ENCODE measurements around the gene ZC3H12A.

ZC3H12A gene

DNA sequence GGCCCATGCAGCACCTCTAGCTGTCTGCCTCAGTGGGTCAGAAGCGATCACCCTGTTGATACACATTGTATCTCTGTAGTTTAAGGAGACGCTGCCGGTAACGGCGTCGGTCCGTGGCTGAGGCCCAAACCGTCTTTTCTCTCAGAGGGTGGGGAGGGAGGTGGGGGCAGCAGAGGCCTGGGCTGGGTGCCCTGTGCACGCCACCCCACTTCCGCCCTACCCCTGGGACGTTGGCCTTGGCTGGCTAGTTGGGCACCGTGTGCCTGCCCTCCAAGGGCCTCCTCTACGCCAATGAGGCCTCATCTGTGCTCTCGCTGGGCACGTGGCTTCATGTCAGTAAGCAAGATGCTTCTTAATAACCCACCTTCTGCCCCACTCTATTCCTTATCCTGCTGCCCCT is 9.4 kb downstream of the ZC3H12A start:
- no peaks in the 10 kb centered on the region for H3K27me3 ChIP-seq (ENCODE audit: control insufficient read depth, insufficient read depth, low read length, poor library complexity, severe bottlenecking)
- 94 to 97% methylated on average over 15 of the region's 15 CpGs for WGBS, 2 experiments
- H3K9me3 ChIP-seq (ENCODE audit: control insufficient read depth, low read length) = no peaks in the 10 kb centered on the region
- H3K36me3 ChIP-seq (ENCODE audit: control insufficient read depth, insufficient read depth, low read length) = no peaks in the 10 kb centered on the region
- H3K27ac ChIP-seq (ENCODE audit: insufficient read depth, low read depth, low read length, poor library complexity, severe bottlenecking) = no peak overlapping the region
- H3K4me3 ChIP-seq (ENCODE audit: insufficient read depth, low read depth, low read length) = no peak overlapping the region
- H3K4me1 ChIP-seq (ENCODE audit: control insufficient read depth, insufficient read depth, low read length) = no peaks in the 10 kb centered on the region

DNA sequence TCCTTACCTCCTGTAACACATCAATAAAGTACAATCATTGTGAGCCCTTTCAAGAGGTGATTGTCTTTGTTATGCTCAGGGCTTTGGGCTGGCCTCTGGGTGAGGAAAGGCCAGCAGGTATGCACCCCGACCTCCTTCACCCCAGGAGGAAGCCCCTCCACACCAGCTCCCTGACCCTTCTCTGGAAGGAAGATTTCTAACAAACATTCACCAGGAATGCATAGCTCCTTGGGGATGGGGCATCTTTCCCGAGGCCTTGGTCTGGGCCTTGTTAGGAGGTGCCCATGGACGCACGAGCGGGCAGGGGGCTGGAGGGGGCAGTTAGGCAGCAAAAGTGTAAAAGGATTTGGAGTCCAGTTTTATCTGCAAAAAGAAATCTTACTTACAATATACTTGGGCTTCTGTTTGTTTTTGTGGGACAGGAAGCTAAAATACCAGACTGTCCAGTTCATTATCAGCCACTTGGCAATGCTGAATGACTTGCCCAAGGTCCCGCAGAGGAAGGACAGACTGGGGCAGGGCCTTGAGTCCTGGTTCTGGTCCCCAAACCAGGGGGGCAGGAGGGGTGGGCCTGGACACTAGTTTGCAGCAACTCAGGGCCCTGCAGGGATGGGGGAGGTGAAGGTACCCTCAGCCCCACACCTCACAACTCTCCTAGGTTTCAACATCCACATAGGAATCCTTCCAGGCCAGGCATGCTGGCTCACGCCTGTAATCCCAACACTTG is 10.1 kb downstream of the ZC3H12A start:
- Histone ChIP-seq H3K4me3 (ENCODE audit: insufficient read depth, low read depth, low read length) (no peak overlapping the region), H3K4me1 (ENCODE audit: control insufficient read depth, insufficient read depth, low read length) (no peaks in the 10 kb centered on the region), H3K9me3 (ENCODE audit: control insufficient read depth, low read length) (no peaks in the 10 kb centered on the region), H3K36me3 (ENCODE audit: control insufficient read depth, insufficient read depth, low read length) (no peaks in the 10 kb centered on the region), H3K27me3 (ENCODE audit: control insufficient read depth, insufficient read depth, low read length, poor library complexity, severe bottlenecking) (no peaks in the 10 kb centered on the region), H3K27ac (ENCODE audit: insufficient read depth, low read depth, low read length, poor library complexity, severe bottlenecking) (no peak overlapping the region)
- 94% methylated on average over 6 to 7 of the region's 7 CpGs for WGBS, 2 experiments

DNA sequence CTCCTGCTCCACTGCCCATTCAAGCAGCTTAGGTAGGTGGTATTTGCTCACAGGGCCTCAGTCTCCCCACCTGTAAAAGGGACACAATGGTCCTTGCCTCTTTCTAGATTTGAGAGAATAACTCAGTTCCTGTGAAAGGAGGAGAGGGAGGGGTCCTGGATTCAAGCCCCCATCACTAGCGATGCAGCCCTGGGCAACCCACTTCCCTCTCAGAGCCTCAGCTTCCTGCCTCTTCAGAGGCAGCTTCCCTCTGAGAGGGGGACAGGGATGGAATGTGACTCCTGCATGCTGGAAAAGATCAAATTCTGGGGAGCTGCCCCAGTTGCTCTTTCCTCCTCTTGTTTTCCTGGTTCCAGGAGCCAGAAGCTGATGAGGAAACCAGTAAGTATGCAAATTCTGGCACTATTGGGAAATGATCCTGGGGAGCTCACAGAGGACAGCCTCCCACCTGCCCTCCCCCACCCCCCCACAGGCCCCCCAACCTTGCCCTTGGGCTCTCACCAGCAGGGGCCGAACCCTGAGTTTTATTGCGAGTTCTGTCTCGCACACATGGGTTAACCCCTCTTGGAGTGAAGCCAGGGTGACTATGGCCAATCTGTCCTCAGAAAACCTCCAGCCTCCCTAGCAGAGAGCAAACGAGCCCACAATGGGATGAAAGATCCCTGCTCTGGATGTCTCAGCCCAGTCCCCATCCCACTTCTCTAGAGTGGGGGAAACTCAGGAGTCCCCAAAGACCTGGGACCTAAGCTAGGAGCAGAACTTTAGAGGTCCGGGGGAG is 11.7 kb downstream of the ZC3H12A start:
- Histone ChIP-seq H3K4me3 (ENCODE audit: insufficient read depth, low read depth, low read length) (no peak overlapping the region), H3K36me3 (ENCODE audit: control insufficient read depth, insufficient read depth, low read length) (peaks cover 6% of the 10 kb centered on the region), H3K9me3 (ENCODE audit: control insufficient read depth, low read length) (no peaks in the 10 kb centered on the region), H3K4me1 (ENCODE audit: control insufficient read depth, insufficient read depth, low read length) (no peaks in the 10 kb centered on the region), H3K27ac (ENCODE audit: insufficient read depth, low read depth, low read length, poor library complexity, severe bottlenecking) (no peak overlapping the region), H3K27me3 (ENCODE audit: control insufficient read depth, insufficient read depth, low read length, poor library complexity, severe bottlenecking) (no peaks in the 10 kb centered on the region)
- WGBS, 2 experiments = 86 to 89% methylated on average over 6 of the region's 6 CpGs

DNA sequence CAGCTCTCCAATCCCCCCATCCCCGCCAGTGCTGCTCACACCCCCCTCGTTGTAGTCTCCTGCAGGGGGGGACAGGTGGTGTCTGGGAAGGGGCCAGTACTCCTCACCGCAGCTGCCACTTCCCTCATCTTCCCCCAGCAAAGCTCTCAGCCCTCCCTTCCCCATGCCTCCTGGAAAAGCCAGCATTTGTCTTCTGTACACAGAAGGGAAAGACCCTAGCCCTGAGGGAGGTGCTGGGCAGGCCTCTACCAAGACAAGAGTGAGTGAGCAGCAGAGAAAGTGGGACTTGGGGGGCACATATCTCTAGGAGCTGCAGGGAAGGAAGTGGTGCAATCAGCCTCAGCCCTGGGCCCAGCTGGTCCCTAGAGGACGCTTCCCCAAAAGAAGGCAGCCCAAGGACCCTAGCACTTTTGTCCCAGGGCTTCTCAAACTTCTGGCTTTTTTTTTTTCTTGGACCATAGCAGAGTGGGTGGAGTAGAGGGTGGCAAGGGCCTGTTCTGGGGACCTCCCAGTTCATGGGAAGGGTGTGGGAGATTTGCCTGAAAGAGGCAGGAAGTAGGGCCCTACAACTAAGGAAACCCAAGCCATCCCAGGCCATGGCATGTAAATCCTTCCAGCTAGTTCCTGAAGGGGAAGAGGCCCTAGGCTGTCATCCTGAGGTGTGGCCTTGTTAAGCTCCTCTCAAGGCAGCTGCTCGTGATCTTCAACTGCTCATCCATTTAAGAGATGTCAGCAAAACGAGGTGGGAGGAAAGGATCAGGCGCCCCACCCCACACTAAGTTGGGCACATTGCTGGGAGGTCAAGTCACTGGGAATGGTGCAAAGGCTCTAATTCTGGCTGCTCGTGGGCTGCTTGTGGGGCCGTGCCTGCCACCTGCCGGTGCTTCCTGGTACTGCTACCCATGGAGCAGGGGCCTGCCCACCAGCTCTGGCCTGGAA is 12.6 kb downstream of the ZC3H12A start:
- Histone ChIP-seq H3K4me1 (ENCODE audit: control insufficient read depth, insufficient read depth, low read length) (no peaks in the 10 kb centered on the region), H3K36me3 (ENCODE audit: control insufficient read depth, insufficient read depth, low read length) (peaks cover 9% of the 10 kb centered on the region), H3K4me3 (ENCODE audit: insufficient read depth, low read depth, low read length) (no peak overlapping the region), H3K9me3 (ENCODE audit: control insufficient read depth, low read length) (no peaks in the 10 kb centered on the region), H3K27ac (ENCODE audit: insufficient read depth, low read depth, low read length, poor library complexity, severe bottlenecking) (no peak overlapping the region), H3K27me3 (ENCODE audit: control insufficient read depth, insufficient read depth, low read length, poor library complexity, severe bottlenecking) (no peaks in the 10 kb centered on the region)
- WGBS, 2 experiments = 26 to 34% methylated on average over 8 to 10 of the region's 10 CpGs

DNA sequence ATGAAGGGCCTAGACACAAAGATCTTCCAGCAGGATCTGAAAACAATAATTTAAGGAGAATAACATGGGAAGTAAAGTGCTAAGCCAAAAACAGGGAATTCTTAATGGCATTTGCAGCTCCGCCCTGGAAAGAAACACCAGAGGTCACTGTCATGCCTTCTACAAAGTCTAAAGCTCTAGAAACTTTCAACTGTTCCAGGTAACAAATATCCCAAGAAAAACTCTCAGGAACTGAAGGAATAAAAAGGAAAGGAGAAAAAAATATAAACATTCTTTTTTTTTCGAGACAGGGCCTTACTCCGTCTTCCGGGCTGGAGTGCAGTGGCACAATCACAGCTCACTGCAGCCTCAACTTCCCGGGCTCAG is 13.2 kb downstream of the ZC3H12A start:
- no peaks in the 10 kb centered on the region for H3K4me1 ChIP-seq (ENCODE audit: control insufficient read depth, insufficient read depth, low read length)
- no peaks in the 10 kb centered on the region for H3K27me3 ChIP-seq (ENCODE audit: control insufficient read depth, insufficient read depth, low read length, poor library complexity, severe bottlenecking)
- H3K9me3 ChIP-seq (ENCODE audit: control insufficient read depth, low read length) = no peaks in the 10 kb centered on the region
- H3K4me3 ChIP-seq (ENCODE audit: insufficient read depth, low read depth, low read length) = no peak overlapping the region
- peaks cover 14% of the 10 kb centered on the region for H3K36me3 ChIP-seq (ENCODE audit: control insufficient read depth, insufficient read depth, low read length)
- H3K27ac ChIP-seq (ENCODE audit: insufficient read depth, low read depth, low read length, poor library complexity, severe bottlenecking) = no peak overlapping the region
- WGBS, 2 experiments = 85 to 90% methylated on average over 5 of the region's 5 CpGs

DNA sequence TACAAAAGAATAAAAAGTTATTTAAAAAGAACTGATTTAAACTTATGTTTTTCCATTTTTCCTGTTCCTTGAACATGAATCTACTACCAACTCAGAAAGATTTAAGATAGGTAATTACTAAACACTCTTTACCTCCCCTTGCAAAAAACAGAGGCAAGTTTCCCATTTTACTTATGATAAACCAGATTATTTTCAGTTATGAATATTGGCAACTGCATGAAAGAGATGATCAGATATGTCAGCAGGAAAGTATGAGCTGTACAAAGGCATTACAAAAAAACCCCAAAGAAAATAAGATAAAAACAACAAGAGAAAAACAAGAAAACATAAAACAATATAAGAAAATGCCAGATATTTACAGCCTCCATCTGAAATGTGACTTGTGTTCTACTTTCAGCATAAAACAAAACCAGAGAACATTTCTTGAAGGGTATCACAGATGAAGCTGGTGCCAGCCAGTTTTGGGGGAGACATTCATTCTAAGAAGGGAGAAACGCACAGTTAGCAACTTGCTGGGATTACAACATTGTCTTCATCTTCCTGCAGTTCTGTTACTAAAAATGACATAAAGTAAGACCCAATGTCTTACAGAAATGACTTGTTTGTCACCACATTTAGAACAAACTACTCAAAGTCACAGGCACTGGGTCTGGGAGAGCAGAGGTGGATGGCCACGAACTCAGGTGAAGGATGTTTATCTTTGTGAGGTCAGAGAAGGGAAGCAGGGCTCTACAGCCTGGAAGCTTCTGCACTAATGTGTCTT is 19.1 kb downstream of the ZC3H12A start:
- H3K9me3 ChIP-seq (ENCODE audit: control insufficient read depth, low read length) = no peaks in the 10 kb centered on the region
- 92 to 98% methylated on average over 2 of the region's 2 CpGs for WGBS, 2 experiments
- peaks cover 21% of the 10 kb centered on the region for H3K36me3 ChIP-seq (ENCODE audit: control insufficient read depth, insufficient read depth, low read length)
- H3K4me3 ChIP-seq (ENCODE audit: insufficient read depth, low read depth, low read length) = no peak overlapping the region
- H3K27me3 ChIP-seq (ENCODE audit: control insufficient read depth, insufficient read depth, low read length, poor library complexity, severe bottlenecking) = no peaks in the 10 kb centered on the region
- no peaks in the 10 kb centered on the region for H3K4me1 ChIP-seq (ENCODE audit: control insufficient read depth, insufficient read depth, low read length)
- no peak overlapping the region for H3K27ac ChIP-seq (ENCODE audit: insufficient read depth, low read depth, low read length, poor library complexity, severe bottlenecking)

DNA sequence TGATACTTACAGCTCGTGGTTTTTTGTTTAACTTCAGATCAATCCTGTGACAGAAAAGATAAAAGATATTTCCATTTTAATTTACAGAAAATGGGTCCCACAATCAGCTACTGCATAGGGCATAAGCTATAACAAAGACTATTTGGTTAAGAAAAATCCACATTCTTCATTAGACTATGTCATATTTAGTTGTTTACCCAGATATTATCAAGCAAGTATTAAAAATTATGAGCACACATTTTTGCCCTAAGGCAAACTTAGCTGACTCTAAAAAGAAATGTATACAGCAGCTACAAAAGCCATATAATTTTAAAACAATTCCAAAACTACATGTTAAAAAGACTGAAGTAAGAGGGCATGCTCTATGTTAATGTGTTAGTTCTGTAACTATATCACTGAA is 21.5 kb downstream of the ZC3H12A start:
- no peaks in the 10 kb centered on the region for H3K4me1 ChIP-seq (ENCODE audit: control insufficient read depth, insufficient read depth, low read length)
- H3K9me3 ChIP-seq (ENCODE audit: control insufficient read depth, low read length) = no peaks in the 10 kb centered on the region
- WGBS, 2 experiments = 94 to 100% methylated on average over 1 of the region's 1 CpG
- H3K36me3 ChIP-seq (ENCODE audit: control insufficient read depth, insufficient read depth, low read length) = peaks cover 20% of the 10 kb centered on the region
- H3K27ac ChIP-seq (ENCODE audit: insufficient read depth, low read depth, low read length, poor library complexity, severe bottlenecking) = no peak overlapping the region
- no peak overlapping the region for H3K4me3 ChIP-seq (ENCODE audit: insufficient read depth, low read depth, low read length)
- H3K27me3 ChIP-seq (ENCODE audit: control insufficient read depth, insufficient read depth, low read length, poor library complexity, severe bottlenecking) = no peaks in the 10 kb centered on the region

DNA sequence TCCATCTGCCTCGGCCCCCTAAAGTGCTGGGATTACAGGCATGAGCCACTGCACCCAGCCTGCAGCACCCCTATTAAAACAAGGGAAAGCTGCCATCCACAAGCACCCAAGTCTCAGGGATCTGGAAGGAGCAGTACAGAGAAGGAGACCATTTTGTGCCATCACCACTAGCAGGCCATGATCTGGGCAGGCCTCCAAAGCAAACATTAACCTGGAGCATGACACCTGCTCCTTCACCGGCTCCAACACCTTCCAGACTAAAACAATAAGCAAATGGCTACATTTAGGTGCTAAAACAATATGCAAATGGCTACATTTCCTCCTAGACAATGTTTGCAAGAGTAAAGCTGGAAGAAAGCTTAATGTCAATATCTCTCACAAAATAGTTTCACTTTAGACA is 23.5 kb downstream of the ZC3H12A start:
- H3K4me1 ChIP-seq (ENCODE audit: control insufficient read depth, insufficient read depth, low read length) = no peaks in the 10 kb centered on the region
- 93% methylated on average over 2 of the region's 2 CpGs for WGBS, 2 experiments
- peaks cover 9% of the 10 kb centered on the region for H3K36me3 ChIP-seq (ENCODE audit: control insufficient read depth, insufficient read depth, low read length)
- no peaks in the 10 kb centered on the region for H3K27me3 ChIP-seq (ENCODE audit: control insufficient read depth, insufficient read depth, low read length, poor library complexity, severe bottlenecking)
- H3K9me3 ChIP-seq (ENCODE audit: control insufficient read depth, low read length) = no peaks in the 10 kb centered on the region
- no peak overlapping the region for H3K27ac ChIP-seq (ENCODE audit: insufficient read depth, low read depth, low read length, poor library complexity, severe bottlenecking)
- no peak overlapping the region for H3K4me3 ChIP-seq (ENCODE audit: insufficient read depth, low read depth, low read length)

DNA sequence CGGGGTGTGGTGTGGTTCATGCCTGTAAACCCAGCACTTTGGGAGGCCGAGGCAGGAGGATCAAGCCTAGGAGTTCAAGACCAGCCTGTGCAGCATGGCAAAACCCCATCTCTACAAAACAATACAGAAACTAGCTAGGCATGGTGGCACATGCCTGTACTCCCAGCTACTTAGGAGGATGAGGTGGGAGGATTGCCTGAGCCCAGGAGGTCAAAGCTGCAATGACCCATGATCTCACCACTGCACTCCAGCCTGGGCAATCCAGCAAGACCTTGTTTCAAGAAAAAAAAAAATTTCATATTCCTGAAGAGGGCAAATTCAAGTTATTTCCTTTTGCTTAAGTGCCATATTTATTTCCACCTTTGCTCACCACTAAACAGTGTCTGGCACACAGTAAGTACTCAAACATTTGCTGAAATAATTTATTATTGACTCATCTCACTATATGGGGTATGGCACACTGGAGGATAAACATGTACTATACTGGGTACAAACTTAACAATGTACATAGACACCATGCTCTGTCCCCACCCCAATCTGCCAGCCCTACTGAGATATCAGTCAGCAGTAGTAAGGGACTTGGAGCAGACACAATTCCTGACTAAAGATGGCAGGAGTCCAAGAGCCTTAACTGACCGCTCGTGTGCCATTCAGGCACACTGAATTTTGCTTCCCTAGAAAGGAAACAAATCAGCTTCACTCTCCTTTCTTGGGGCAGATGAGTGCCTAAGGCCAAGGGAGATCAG is 24.7 kb downstream of the ZC3H12A start:
- no peak overlapping the region for H3K4me3 ChIP-seq (ENCODE audit: insufficient read depth, low read depth, low read length)
- H3K9me3 ChIP-seq (ENCODE audit: control insufficient read depth, low read length) = no peaks in the 10 kb centered on the region
- WGBS, 2 experiments = 95 to 100% methylated on average over 4 of the region's 4 CpGs
- H3K36me3 ChIP-seq (ENCODE audit: control insufficient read depth, insufficient read depth, low read length) = peaks cover 12% of the 10 kb centered on the region
- H3K27me3 ChIP-seq (ENCODE audit: control insufficient read depth, insufficient read depth, low read length, poor library complexity, severe bottlenecking) = no peaks in the 10 kb centered on the region
- no peaks in the 10 kb centered on the region for H3K4me1 ChIP-seq (ENCODE audit: control insufficient read depth, insufficient read depth, low read length)
- H3K27ac ChIP-seq (ENCODE audit: insufficient read depth, low read depth, low read length, poor library complexity, severe bottlenecking) = no peak overlapping the region
